NCI-H82 treated with DMSO at 0.1 percent for 48 hours (cell line): Measurements from ENCODE around the gene RAB41.
"Not testable (repeated sequence)": the region's sequence is repeated elsewhere in the genome, so short reads cannot be mapped to it uniquely, and the experiment has no call there.

Experiments used
- DNase-seq: peaks from one replicate; lab custom pipeline; 2025; ENCODE audit not compliant: unreplicated experiment; lab: John Stamatoyannopoulos, UW

Gene RAB41

DNA sequence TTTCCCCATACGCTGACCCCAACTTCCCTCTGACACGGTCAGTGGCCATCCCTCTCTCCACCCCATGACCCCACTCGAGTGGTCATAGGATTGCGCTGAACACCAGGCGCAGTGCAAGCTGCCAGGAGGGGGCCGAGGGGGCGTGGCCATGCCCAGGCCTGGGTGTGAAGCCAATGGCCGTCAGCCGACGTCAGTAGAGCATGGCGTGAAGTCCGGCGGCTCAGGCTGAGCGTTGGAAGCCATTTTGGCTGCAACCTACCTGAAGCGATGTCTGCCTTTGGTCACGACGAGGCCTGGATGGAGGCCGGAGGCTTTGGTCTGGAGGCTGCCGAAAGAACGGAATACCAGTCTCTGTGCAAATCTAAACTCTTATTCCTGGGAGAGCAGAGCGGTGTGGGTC lies at the start of gene RAB41:
TSS of gene RAB41 (plus strand) at position 222 of the 400 bp plus-strand sequence. CDS start at position 268, 46 bp downstream.
- DNase-seq = no peak

DNA sequence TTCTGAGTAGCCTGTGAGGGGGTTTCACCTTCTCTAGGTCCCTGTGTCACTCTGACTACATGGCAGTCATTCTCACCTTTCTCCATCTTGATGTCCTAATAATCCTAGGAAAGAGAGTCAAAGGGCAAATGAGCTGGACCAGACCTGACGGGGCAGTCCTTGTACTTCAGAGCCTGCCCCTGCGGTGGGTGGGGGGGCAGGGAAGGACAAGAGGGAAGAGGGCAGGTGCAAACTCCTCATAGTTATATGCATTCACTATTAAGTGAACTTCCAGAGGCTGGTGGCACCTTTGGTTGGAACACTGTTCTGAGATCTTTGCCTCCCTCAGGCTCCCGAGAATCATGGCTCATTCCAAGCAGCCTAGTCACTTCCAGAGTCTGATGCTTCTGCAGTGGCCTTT lies 47.6 kb upstream of the RAB41 start, which contains the start of gene AWAT1:
TSS of gene AWAT1 (plus strand) at position 301 of the 400 bp plus-strand sequence. CDS start at position 342, 41 bp downstream.
- DNase-seq = no peak

DNA sequence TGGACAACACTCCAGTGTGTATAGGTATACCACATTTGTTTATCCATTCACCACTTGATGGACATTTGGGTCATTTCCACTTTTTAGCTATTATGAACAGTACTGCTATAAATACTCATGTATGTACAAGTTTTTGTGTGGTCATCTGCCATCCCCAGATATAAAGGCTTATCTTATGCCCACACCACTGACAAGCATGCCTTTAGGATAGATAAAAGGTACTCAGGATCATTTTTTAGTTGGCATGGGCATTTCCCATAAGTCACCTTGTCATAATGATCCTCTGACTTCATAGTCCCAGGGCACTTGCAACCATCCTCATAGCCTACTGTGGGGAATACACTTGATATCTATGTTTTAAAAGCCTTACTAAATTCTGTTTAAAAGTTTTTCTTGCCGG lies 41.2 kb upstream of the RAB41 start:
- DNase-seq = no peak

DNA sequence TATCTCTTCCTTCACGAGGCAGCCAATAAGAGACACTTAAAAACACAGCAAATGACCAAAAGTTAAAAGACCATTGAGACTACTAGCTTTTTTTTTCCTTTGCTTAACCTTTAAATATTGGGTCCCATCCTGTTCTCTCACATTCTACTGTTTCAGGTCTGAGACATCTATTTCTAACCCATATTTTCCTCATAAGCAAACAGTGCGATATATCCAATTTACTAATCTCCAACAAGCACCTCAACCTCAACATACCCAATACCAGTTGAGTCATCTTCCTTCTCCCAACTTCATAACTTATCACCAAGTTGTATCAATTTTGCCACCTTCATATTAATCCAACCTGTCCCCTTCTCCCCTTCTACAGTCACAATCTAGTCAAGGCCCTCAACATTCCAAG lies 40.5 kb upstream of the RAB41 start:
- no peak for DNase-seq

DNA sequence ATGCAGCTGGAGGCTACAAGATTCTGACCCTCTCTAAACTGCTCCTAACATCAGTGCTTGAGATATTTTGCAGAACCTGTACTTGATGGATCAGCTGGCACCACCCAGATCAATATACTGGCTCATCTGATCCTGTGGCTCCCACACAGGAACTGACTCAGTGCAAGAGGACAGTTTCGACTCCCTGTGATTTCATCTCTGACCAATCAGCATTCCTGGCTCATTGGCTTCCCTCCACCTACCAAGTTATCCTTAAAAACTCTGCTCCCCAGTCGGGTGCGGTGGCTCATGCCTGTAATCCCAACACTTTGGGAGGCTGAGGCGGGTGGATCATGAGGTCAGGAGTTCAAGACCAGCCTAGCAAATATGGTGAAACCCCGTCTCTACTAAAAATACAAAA lies 38.4 kb upstream of the RAB41 start:
- not testable (repeated sequence) for DNase-seq

DNA sequence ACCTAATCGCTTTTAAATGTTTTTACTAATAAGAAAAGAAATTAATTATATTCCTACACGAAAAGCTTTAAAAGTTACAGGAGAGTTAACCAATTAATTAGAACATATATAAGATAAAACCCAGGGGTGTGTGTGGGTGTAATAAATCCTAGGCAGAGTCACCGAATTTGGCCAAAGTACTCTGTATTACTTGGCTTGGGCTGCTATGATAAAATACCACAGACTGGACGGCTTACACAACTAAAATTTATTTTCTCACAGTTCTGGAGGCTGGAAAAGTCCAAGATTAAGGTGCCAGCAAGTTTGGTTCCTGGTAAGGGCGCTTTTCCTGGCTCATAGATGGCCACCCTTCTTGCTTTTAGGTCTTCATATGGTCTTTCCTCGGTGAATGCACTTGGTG lies 37.1 kb upstream of the RAB41 start:
- no peak for DNase-seq

DNA sequence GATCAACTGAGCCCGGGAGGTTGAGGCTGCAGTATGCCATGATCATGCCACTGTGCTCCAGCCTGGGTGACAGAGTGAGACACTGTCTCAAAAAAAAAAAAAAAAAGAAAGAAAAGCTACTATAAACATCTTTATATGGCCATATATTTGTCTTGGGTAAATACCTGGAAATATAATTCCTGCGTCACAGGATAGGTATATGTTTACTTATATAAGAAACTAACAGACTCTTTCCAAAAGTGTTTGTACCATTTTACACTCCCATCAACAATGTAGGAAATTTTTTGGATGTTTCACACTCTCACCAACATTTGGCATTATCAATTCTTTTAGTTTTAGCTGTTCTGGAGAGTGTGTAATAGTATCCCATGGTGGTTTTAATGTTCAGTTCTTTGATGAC lies 34.7 kb upstream of the RAB41 start:
- no peak for DNase-seq

DNA sequence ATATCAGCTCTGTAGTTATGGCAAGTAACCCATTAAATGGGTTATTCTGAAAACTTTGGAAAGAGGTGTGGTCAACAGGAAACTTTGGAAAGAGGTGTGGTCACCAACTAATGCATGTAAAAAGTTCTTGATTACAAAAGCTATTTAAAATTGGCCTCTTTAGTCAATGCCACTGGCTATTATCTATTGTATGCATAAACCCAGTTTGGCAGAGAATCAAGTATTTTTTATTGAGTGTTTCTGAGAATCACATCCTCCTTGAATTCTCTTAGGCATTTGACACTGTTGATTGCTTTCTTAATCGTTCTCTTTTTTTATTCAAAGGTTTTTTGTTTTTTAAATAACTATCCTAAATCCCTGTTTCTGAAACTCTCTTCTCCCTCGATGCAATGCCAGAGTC lies 29.5 kb upstream of the RAB41 start:
- no peak for DNase-seq

DNA sequence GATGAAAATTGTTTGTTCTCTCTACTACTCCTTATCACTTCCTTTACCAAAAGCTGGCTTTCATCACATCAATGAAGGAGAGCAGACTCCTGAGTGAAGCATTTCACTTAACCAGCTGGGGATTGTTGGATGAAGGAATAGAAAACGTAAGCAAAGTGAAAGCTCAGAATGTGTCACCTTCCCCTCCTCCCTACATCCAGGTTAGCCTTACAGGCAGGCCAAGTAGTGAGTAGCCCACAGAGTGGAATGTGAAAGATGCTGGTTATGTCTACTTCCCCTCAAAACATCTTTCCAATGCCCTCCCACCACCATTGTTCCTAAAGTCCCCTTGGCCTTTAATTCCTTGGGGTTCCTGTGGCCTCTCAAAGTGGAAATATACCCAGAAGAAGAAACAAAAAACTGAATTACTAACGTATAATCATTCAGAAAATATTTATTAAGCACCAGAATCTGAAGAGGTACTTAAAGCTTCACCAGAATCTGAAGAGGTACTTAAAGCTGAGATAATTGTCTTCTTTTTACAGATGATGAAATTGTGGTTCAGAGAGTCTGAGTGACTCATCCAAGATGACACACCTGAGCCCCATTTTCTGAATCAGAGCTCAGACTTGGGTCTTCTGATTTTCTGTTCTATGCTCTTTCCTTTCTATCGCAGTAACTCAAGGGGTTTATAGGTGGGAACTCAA lies 28.5 kb upstream of the RAB41 start:
- DNase-seq = no peak

DNA sequence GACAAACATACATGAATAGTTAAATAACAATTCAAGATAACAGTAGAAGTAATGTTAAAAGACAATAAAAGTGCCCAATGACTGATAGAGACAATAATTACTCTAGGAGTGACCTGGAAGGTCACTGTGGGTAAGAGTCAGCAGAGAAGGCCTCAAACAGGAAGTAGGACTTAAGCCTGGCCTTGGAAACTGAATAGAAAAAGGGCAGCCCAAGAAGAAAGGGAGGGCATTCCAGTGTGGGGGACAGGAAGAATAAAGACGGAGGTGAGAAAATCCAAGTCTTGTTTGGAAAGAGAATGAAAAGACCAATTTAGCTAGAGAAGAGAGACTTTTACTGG lies 27.9 kb upstream of the RAB41 start:
- no peak for DNase-seq

DNA sequence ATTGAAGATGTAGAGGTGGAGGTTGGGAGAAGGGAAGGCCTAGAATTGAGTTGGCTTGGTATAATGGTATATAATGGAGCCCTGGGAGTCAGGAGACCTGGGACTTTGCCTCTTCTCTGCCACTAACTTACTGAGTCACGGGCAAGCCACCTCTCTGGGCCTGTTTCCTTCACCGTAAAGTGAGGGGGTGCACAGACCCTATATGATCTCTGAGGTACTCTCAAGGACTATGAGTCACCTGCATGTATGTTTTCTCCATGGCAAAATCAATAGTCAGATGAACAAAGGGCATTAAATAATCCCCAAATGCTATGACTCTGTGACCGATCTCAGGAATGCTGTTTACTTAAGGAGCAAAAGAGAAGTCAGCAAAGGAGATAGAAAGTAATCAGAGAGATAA lies 27.1 kb upstream of the RAB41 start:
- no peak for DNase-seq

DNA sequence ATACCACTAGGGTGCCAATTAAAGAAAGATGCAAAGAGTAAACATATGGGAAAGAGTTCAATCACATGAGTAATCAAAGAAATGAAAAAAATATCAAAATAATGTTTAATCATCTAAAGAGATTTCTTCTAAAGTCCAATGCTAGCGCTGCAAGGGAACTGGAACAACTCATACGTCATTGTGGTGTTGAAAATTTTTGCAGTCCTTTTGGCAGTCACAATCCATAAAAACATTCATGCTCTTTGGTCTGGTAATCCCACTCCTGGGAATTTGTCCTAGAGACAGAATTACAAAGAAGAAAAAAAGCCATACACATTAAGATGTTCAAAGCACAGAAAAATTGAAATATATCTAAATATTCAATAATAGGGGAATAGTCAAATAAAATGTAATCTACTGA lies 26.5 kb upstream of the RAB41 start:
- DNase-seq = no peak

DNA sequence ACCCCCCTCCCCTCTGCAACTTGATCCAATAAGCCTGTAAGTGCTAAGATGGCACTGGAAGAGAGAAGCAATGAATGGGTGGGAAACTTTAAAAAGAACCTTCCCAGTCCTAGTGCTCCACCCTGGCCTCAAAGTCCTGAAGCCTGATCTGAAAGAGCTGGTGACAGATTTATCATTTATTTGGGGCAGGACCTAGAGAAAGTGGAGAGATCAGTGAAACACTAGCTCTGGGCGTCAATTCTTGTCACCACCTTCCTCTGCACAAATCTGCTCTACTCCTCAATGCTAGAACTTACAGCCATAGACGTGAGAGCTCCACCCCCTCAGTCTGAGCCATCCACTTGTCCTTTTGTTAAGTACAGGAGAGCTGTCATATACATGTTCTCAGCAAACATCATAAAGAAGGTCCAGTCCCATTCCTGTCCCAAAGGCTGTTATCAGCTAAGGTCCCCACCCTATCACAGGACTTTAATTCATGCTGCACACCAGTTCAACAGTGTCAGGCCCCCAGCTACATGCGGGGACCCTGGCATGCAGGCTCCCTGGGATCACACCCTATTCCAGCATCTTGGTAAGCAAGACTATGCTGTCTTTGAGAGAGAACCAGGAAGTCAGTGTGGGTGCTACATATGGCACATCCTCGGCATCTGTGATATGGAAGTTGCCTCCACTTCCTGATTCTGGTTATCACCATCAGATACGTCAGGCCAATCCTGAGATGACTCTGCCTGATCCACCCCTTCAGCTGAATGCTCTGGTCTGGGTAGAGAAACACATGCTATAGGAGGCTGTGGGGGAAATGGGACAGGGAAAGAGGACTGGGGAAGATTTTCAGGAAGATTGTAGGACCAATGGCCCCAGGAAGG lies 24.3 kb upstream of the RAB41 start:
- DNase-seq = no peak

DNA sequence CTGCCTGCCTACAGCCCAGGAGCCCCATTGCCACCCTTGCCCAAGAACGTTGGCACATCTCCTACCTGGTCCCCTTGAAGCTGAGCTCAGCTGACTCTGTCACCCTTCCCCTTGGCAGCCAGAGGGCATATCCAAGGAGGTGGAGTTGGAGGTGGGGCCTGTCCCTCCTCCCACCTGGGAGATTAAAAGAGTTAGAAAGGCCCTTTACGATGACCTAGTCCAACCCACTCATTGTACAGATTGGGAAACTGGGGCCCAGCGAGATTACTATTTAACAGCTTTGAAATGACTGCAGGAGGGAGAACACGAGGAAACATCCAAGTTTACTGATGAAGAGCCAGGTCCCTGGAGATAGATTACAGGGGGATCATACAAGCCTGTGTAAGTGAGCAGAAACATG lies 21.9 kb upstream of the RAB41 start, which contains the start of gene P2RY4:
TSS of gene P2RY4 (minus strand) at position 101 of the 400 bp plus-strand sequence. CDS start 580 bp downstream, outside the sequence.
- DNase-seq = no peak

DNA sequence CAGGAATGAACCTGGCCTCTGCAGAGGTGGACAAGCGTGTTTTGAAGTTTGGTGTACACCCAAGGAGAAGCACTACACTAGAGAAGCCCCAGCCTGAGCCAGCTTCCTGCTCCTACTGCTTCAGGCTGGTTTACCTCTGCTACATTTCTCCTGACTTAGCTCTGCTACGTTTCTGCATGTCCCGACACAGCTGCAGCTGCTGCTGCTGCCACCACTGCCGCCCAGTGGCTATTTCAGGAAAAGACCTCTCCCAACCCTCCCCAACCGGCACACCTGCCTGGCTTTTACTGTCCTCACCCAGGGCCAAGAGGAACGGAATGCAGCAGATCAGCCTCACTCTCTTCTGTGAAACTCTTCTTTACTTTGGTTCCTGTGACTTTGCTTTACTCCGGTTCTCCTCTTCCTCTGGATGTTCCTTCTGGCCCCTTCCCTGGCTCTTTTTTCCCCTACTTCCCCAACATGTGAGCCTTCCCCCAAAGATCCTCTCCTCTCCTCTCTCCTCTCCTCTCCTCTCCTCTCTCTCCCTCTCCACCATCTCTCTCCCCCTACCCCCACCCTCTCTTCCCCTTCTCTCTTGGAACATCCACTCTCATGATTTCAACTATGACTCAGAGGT lies 18.9 kb upstream of the RAB41 start:
- DNase-seq = peak; percentile 31

DNA sequence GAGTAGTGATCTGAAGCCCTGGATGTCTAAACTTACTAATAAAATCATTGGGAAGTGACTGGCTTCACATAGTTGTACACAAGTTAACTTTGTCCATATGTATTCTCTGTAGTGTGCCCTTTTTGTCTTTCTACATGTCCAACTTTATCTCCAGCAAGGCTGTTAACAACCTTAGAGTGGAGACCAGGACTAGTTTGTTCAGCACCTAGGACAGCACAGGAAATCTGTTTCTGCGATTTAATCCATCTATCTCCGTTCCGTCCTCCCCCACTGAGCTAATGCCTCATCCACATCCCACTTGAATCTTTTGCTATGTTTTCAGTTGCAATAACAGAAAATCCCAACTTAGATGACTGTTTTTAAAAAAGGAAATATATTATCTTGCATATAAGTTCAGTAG lies 17.2 kb upstream of the RAB41 start:
- no peak for DNase-seq

DNA sequence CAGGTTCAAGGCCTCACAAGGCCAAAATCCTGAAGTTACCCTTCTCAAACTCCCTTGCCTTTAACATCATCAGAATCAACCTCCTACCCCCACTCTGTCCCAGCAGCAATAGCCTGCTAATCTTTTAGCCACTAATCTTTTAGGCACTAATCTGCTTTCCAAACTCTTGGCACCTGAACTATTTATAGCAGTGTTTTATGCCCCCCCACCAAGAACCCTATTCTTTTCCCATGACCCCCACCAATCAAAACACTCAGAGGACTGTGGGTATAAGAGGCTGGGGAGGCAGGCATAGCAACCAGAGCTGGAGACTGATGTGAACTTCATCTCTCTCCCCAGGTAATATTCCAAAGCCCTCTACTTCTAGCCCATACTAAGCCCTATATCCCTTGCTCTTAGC lies 13.9 kb upstream of the RAB41 start, which contains the start of gene ARR3:
TSS of gene ARR3 (plus strand) at position 301 of the 400 bp plus-strand sequence. CDS start 1,052 bp downstream, outside the sequence.
- peak; percentile 92 for DNase-seq

DNA sequence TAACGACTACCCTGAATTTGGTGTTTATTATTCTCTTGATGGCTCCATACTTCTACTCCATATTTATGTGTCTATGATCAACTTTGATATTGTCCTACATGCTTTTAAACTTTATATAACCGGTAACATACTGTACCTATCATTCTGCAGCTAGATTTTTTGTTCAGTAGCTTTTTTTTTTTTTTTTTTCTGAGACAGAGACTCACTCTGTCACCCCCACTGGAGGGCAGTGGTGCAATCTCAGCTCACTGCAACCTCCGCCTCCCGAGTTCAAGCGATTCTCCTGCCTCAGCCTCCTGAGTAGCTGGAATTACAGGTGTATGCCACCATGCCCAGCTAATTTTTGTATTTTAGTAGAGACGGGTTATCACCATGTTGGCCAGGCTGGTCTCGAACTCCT lies 7.9 kb upstream of the RAB41 start:
- DNase-seq = not testable (repeated sequence)

DNA sequence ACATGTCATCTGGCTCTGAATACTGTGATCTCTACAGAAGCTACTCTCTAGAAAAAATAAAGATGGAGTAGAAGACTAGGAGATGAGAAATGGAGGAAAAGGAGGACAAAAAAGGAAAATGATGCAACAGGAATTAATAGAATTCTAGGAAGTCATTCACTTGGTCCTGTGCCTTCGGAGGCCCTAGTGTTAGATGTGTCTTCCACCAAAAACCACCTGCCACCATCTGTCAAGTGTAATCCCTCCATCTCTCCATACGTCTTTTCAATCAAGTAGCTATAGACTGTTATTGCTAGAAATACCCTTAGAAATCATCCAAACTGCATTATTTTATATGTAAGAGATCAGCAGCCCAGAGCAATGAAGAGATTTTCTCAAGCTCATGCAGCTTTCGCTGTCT lies 2.9 kb upstream of the RAB41 start:
- DNase-seq = no peak

DNA sequence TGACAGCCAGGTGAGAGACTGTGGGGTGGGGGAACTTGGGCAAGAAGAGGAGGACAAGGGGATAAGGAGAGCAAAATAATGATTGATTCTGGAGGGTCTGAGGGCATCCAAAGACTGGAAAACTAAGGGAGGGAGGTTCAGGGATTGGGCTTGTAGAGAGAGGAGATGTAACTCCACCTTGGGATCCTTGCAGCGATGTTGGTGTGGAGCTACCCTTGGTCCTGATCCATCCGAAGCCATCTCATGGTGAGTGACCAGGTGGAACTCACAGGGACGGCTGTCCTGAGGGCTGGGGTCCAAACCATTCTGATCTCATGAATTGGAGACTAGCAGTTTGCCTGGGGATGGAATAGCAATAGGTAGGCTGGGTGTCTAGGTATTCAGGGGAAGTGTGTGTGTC lies 1.4 kb upstream of the RAB41 start:
- DNase-seq = no peak

DNA sequence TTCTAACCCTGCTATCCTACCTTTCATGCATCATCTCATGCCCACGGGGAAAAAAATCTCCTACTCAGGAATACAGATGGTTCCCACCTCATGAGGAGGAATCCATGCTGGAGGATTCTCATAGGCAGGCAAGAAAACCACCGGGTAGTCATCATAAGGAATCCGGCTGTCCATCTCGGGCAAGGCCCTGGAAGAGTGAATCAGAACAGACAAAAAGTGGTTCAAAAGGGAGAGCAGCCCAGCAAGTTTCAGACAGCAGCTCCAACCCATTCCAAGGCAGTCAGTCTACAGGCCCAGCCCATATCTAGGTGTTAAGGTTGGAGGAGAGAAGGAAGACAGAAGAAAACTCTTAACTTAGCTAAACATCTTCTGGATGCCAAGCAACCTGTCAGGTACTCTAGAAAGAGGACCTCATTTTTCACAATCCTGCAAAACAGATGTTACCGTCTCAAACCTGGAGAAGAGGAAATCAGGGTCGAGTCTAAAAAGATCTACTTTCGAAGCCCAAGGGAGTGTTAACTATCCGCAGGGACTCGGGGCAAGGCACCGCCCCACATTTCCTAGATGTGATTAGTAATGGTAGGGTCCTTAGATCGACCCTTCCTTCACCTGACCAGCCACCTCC lies 7.3 kb downstream of the RAB41 start:
- no peak for DNase-seq
